ENCODE results near the gene COX7A2.

DNA sequence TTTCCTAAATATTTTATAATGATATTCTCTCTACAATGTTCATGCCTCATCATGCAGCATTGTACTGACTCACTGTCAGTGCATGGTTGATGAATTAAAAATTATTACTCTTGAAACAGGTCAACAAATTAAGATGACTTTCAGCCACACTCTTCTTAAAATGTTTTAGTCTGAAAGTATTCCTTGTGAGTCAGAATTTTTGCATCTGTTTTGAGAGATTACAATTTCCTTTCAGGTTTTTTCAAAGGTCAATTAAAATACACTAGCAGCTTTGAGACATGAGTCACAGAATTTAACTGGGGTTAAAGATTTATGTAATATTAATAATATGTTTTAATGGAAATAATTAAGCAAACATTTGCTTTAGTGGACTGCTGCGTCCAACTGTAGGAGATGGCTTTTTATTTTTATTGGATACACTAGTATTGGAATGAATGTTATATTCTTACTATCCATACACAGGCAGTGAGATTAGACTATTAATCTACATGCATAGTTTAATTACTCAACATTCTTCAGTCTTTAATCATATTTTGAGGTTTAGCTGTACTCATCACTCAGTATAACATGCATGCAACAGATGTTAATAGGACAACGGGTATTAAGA lies 47.4 kb downstream of the COX7A2 start:
- no peak for TF ChIP-seq CTCF (IDR thresholded peaks at IDR 0.05)
- TF ChIP-seq POLR2A (IDR thresholded peaks at IDR 0.05), result no peak
